Brain microvascular endothelial cell (primary cell): ENCODE measurements around the gene ITPA.

Experiments used
- DNase-seq: peaks from one replicate; pipeline ENCODE4 v3.0.0-alpha.2; 2020
- H3K27ac ChIP-seq: fragments of 250-450 bp; sonication (Bioruptor Pico); 2 replicates; pipeline ENCODE4 v1.5.1; 2020; ENCODE audit warnings: mild to moderate bottlenecking, moderate library complexity
- H3K27me3 ChIP-seq: fragments of 250-450 bp; sonication (Bioruptor Pico); replicated peaks from 2 replicates; pipeline ENCODE4 v1.5.1; 2020; ENCODE audit warnings: mild to moderate bottlenecking
- H3K36me3 ChIP-seq: fragments of 250-450 bp; sonication (Bioruptor Pico); replicated peaks from 2 replicates; pipeline ENCODE4 v1.5.1; 2020; ENCODE audit warnings: mild to moderate bottlenecking
- H3K4me3 ChIP-seq: 2 replicates; pipeline ENCODE4 v1.5.1; 2011; ENCODE audit warnings: low read depth, mild to moderate bottlenecking, control low read depth, low read length, moderate library complexity
- CTCF ChIP-seq: IDR thresholded peaks from 2 replicates; pipeline ENCODE4 v1.5.1; 2011; ENCODE audit warnings: low read depth, mild to moderate bottlenecking, moderate library complexity, low read length, control low read depth, inconsistent platforms; ENCODE audit errors: missing control alignments
- in situ Hi-C: cut with HindIII; loops from 2 replicates; pipeline ENCODE4 v1.10.0; 2017; ENCODE audit warnings: low sequenced_read_pairs, low pct_ligation_motif_present

The ITPA gene

GRCh38 chr20:3228750-3229032, 19.4 kb downstream of the ITPA start:
- in situ Hi-C loops: no loop called here
- no peak for DNase-seq
- TF ChIP-seq CTCF: no peak
- Histone ChIP-seq H3K36me3 (no peaks in the 10 kb centered on the region), H3K27ac (no peak overlapping the region), H3K27me3 (no peaks in the 10 kb centered on the region), H3K4me3 (no peak overlapping the region)

- in situ Hi-C loops: no loop called here
- no peak for DNase-seq
- no peaks in the 10 kb centered on the region for H3K27me3 ChIP-seq
- TF ChIP-seq CTCF: no peak
- no peak overlapping the region for H3K27ac ChIP-seq
- H3K36me3 ChIP-seq: no peaks in the 10 kb centered on the region
- H3K4me3 ChIP-seq: no peak overlapping the region
These were observed 19.9 kb downstream of the ITPA start for GRCh38 chr20:3229158-3229557.

- DNase-seq: no peak
- no peak overlapping the region for H3K27ac ChIP-seq
- in situ Hi-C loops: no loop called here
- no peaks in the 10 kb centered on the region for H3K36me3 ChIP-seq
- H3K4me3 ChIP-seq: no peak overlapping the region
- no peak for TF ChIP-seq CTCF
- no peaks in the 10 kb centered on the region for H3K27me3 ChIP-seq
These were observed 20.5 kb downstream of the ITPA start for GRCh38 chr20:3229798-3230197.

DNA sequence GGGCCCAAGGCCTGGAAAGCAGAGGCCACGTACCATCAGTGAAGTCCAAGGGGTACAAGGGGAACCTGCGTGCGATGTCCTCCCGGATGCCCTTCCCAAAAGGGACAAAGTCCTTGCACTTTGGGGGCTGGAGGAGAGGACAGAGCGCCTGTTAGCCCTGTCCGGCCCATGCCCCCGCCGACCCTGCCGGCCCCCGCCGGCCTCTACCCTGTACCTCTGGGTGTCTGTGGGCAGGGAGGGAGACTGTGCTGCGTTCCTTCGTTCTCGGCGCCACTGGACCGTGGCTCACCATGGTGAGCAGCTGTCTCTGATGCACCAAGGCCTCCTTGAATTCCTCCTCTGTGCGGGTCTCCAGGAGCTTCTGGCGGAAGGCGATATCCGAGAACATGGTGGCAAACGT, 21.8 kb downstream of the ITPA start:
- H3K27me3 ChIP-seq: no peaks in the 10 kb centered on the region
- no peak for TF ChIP-seq CTCF
- H3K36me3 ChIP-seq: no peaks in the 10 kb centered on the region
- no peak for DNase-seq
- in situ Hi-C loops: no loop called here
- H3K4me3 ChIP-seq: no peak overlapping the region
- no peak overlapping the region for H3K27ac ChIP-seq

- DNase-seq: no peak
- in situ Hi-C loops: no loop called here
- TF ChIP-seq CTCF: no peak
- H3K4me3 ChIP-seq: no peak overlapping the region
- H3K27me3 ChIP-seq: no peaks in the 10 kb centered on the region
- no peaks in the 10 kb centered on the region for H3K36me3 ChIP-seq
- no peak overlapping the region for H3K27ac ChIP-seq
These were observed 22.7 kb downstream of the ITPA start for GRCh38 chr20:3231889-3232588.
